NCI-H345 treated with DMSO at 0.1 percent for 48 hours (cell line): ENCODE measurements around the gene KRT71.
"Not testable (repeated sequence)": the region's sequence is repeated elsewhere in the genome, so short reads cannot be mapped to it uniquely, and the experiment has no call there.

Source experiments
- DNase-seq: peaks from one replicate; lab custom pipeline; 2025; ENCODE audit not compliant: unreplicated experiment; lab: John Stamatoyannopoulos, UW

The KRT71 gene

DNA sequence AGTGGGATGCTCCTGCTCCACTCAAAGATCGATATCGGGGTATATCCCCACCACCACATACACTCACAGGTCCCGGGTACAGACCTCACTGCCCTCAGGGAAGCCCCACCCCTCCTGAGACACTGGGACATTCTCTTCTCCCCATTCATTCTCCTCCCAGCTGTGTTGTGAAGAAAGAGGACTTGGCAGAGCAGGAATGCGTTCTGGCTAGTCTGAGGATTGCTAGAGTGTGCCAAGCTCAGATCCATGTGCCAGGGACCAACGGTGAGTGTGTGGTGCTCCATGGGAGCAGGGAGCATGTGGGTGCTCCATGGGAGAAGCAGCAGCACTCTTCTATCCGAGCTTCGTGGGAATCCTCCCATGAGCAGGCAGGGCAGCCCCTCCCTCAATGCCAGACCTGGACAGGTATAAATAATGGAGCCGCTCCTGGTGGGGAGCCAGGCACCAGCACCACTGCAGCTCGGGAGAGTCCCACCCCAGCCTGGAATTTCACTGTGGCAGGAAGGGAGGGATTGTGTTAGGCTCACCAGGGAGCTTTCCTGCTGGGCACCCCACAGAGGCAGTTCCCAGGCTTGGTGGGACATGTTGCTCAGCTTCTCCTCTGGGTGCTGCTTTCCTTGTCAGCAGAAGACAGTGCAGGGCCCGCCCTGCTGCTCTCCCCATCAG lies 30.5 kb downstream of the KRT71 start:
- DNase-seq, result no peak

DNA sequence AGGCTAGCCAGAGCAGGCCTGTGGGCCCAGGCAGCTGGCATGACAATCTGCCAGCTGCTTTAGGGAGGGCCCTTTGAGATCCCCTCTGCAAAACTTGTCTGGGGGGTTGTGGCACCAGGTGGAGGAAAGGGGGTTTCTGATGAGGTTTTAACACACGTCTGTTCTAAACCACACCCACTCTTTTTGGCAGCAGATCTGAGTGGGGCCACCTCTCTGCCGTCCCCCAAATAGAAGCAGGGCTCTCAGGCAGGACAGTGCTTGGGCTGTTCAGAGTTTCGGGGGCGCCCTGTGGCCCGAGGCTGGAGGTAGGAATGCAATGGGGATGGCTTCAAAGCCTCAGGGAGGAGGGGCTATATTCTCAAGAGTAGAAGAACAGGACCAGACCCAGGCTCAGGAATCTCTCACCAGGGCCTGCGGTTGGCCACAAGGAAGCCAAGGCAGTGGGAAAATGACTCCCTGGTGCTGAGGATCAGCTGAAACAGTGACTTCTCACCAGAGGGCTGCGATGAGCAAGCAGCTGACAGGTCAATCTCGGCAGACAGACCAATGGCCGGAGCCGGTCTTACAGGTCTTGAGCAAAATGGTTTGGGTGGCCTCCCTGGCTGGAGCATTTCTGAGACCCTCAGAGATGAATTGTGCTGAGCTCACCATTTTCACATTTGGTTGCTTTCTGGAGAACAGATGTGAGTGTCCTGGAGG lies 31.2 kb downstream of the KRT71 start:
- DNase-seq, result no peak

DNA sequence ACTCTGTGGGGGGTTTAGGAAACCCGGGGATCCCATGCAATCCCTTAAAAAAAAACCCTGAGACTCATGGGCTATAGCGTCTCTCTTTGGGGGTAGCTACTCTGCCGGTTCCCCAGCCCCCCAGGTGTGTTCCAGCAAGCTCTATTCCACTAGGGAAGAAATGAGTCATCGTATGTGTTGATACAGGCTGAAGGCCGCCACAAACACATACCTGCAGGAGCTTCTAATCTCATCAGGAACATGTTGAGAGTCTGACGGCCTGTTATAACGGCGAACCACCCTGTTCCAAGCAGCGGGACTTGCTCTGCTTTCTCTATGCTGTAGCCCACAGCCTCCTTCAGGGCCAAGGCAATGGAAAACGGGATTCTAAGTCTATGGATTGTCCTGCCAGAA lies 31.8 kb downstream of the KRT71 start:
- no peak for DNase-seq

DNA sequence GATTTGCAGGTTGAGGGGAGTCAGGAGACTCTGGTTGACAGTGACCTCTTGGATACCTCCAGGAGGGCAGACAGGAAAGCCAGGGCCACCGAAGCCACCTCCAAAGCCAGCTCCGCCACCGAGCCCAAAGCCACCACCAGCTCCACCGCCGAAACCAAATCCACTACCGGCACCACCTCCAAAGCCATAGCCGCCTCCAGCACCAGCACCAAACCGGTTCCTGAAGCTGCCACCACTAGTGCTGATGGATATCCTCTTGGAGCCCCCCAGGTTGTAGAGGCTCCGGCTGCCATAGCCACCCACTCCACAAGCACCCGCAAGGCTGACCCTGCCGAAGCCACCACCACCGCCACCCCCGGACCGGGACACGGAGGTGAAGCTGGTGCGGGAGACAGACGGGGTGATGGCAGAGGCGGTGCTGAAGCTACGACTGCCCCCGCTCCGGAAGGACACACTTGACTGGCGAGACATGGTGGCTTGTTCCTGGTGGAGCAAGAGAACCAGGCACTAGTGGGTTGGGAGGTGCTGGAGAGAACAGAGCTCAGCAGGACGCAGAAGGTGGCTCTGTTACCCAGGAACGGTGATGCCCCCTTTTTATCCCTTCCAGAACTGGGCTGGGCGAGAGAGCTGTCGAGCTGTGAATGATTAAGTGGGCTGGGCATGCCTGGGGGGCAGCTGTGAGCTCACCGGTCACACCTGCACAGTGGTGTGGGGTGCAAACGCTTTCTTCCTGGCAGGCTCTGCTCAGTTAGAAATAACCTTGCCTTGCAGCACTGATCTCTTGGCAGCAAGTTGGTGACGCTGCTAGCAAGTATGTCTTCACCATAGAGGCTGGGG lies 32.9 kb downstream of the KRT71 start, which contains the start of gene KRT5:
Gene KRT5, minus strand, starts transcription at position 569 of the 837 bp plus-strand sequence. Its CDS starts 98 bp downstream, at position 471.
- DNase-seq, result no peak

DNA sequence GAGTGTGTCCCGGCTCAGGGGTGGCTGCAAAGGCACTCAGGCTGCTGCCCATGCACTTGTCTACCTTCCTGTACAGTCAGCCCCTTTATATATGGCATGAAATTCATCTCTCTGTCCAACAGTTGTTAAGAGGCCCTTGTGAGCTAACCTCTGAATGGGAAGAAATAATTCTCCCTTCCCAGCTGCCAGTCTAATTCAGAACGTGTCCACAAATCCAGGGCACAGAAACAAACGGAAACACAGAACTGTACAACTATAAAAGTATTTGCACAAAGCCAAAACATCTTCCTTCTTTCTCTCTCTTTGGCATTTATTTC lies 33.6 kb downstream of the KRT71 start:
- DNase-seq, result no peak

DNA sequence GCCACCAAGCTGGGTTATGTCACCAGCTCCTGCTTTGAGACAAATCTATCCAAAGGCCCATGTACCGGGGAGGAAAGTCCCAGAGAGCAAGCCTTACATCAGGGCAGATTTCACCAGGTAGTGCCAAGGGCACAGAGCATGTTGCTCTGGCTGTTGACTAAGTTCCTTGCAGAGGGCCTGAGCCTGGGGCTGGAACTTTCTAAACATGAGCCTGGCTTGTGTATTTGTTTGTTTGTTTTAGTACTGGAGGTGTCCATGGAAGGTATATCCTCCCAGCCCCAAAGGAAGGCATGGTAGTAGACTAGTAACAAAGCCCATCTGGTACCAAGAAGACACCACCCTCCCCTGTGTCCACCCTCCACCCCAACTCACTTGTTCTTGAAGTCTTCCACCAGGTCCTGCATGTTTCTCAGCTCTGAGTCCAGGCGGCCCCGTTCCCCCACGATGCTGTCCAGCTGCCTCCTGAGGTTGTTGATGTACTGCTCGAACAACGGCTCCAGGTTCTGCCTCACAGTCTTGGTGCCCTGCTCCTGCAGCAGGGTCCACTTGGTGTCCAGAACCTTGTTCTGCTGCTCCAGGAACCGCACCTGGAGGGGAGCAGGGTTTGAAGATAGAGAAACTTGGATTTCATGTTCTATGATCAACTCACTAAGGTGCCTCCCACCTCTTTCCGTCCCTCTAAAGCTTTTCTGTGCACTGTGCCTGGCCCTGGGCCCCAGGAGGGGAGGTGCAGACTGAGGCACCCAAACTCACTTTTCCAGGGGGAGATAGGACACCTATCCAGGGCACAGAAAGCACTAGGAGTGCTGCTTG lies 34.2 kb downstream of the KRT71 start:
- DNase-seq, result no peak

DNA sequence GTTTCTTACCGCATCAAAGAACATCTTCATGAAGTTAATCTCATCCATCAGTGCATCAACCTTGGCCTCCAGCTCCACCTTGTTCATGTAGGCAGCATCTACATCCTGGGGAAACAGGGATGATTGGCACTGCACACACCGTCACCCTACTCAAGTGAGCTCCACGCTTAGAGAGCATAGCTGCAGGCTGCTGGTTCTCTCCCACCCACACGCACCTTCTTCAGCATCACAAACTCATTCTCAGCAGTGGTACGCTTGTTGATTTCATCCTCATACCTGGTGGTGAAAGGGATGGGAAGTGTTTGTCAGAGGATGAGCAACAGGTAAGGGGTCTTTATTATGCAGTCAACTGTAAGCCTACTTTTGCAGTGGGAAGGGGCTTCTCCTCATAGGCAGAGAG lies 35.1 kb downstream of the KRT71 start:
- no peak for DNase-seq

DNA sequence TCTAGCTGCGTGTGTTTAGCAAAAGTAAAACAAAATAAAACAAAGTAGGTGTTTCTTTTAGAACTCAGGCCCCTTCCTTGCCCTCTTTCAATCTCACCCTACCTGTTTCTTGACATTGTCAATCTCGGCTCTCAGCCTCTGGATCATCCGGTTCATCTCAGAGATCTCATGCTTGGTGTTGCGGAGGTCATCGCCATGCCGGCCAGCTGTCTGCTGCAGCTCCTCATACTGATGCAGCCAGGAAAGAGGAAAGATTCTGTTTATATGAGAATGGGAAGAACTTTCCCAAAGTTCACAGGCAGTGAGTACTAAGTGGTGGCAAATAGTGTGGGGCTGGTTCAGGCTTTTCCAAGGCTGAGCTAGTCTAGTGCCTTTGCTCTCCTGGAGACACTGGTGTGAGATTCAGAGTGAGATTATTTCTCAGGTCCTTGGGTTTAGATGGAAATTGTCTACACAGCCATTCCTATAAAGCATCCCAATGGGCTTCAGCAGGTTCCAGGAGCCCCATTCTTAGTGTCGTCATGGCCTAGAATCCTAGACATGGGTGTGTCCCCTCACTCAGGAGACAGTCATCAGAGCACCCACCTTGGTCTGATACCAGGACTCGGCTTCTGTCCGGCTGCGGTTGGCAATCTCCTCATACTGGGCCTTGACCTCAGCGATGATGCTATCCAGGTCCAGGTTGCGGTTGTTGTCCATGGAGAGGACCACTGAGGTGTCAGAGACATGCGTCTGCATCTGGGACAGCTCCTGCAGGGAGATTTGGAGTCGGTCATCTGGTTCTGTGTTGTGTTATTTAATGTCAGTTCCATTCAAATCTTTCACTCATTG lies 35.7 kb downstream of the KRT71 start:
- no peak for DNase-seq

DNA sequence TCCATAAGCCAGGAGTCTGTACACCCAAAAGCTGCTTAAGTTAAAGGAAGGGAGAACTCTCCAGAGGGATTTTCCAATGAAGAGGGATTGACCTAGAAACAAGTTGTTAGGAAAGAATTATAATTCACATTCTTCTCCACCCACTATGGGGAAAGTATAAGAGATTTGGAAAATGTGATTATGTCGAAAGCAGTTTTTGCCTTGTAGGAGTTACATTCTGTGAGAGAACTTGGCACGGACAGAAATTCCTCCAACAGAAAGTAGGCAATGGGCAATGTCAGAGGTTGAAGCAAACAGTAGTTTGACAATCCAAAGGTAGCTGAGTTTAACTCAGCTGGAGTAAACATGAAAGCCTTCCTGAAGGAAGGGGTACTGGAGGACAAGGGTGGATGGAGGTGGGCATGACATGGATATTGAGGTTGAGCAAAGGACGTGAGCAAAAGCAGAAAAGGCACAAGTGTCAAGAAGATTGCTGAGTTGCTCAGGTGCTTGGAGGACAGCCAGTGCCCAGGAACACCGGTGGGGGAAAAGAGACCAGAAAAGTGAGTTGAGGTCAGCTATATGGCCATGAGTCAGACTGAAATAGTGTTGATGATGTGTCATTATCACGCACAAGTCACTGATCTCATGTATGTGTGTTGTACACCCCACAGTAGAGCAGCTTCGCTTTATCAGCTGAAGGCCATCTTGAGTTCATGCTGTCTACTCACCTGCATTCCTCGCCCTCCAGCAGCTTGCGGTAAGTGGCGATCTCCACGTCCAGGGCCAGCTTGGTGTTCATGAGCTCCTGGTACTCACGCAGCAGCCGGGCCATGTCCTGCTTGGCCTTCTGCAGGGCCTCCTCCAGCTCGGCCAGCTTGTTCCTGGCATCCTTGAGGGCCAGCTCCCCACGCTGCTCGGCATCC lies 36.8 kb downstream of the KRT71 start:
- DNase-seq, result no peak

DNA sequence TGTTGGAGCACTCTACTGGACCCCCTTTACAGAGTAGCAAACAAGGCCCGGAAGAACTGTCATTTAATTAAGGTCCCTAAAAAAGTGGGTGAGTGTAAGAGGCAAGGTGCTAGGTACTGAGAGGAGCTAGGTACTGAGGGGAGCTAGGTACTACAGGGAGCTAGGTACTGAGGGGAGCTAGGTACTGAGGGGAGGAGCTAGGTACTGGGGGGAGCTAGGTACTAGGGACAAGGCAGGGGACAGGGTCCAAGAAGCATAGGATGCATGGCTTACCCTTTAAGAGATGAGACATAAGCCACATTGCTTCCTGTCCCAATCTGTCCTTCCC lies 37.7 kb downstream of the KRT71 start:
- no peak for DNase-seq

DNA sequence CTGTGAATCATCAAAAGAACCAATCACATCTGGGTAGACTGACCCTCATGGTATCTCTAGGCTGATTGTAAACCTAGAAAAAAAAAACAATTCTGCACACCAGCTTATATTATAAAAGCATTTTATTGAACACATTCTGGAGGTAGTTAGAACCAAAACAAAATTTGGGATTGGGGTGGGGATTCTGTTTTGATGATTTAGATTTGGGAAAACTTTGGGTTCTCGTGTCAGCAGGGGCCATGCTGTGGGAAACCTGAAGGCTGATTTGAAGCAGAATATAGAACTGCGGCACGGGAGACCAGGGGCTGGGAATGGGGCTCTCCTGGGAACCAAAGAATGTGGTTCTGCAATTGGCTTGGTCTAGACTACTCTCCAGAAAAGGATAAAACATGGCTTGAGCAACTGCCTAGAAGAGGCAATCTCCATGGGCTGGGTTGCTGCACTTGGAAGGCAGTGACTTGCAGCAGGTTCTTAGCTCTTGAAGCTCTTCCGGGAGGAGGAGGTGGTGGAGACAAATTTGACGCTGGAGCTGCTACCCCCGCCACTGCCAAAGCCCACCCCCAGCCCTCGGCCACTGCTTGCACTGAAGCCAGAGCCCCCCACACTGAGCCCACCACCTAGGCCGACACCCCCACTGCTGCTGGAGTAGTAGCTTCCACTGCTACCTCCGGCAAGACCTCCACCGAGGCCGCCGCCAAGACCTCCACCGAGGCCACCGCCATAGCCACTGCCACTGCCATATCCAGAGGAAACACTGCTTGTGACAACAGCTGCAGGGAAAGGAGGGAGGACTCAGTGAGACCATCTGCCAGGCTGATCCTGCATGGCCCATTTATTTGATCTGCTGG lies 38.2 kb downstream of the KRT71 start:
- DNase-seq, result no peak

DNA sequence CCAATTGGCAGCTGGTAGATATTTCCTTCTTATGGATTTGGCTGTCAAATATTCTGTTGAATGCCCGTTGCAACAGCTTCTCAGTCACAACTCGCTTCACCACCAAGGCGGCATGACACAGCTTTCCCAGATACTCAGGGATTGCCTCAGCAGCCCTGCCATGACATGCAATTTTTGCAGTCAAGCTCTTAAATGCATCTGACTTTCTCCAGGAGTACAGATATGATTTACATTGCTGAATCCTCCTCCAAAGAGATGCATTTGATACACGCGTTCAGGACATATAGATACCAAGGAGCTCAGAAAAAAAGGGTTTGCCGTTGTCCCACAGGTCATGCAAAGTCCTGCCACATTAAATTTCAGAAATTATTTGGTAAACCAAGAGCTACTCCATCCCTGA lies 39.2 kb downstream of the KRT71 start:
- no peak for DNase-seq

DNA sequence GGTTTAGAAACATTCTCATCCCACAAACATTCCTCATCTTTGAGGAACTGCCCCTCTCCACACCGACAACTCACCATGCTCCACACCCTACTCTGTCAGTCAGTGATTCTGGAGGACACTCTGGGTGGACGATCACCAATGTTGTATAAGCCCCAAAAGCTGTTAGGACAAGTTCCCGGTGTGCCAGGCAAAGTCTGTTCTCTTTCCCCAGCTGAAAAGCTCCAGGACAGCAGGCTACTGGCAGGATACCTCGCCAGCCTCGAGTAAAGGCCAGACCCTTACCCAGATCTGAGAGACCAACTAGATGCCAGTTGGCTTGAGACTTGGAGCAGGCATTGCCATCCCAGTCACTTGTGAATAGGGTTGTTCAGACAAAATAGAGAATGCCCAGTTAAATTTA lies 44.7 kb downstream of the KRT71 start:
- no peak for DNase-seq

DNA sequence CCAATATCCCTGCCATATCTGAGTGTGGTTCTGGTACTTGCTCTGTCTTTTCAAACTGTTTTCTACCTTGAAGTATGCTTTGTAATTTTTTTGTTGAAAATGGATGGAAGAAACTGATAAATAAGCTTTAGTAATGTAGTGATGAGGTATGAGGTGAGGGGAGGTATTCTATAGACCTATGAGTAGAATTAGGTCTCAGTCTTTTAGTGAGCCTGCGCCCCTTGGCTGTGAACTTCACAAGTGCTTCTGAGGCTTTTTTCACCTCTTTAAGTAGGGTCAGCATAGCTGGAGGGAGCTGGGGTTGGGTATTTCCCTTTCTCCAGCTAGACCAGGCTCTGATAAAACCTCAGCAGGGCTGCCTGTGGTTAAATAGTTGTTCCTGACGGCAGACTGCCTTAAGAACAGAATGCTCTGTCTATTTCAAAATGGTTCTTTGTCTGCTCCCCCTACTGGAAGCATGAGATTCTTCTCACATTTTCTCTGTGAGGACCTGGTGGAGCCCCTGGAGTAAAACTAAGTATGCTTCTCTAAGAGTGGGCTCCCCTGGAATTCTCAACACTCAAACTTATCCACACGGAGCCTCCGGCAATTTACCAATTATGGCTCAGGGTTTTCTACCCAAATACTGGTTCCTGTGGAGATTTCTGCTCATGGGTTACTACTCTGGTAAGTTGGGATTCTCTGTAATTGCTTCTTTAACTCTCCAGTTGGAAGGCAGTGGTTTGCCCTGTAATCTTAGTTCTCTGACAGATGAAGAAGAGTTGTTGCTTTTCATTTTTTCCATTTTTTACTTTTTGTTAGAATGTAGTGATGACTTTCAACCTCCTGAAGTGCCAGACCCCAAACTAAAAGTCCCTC lies 45.9 kb downstream of the KRT71 start:
- DNase-seq, result peak; percentile 43

DNA sequence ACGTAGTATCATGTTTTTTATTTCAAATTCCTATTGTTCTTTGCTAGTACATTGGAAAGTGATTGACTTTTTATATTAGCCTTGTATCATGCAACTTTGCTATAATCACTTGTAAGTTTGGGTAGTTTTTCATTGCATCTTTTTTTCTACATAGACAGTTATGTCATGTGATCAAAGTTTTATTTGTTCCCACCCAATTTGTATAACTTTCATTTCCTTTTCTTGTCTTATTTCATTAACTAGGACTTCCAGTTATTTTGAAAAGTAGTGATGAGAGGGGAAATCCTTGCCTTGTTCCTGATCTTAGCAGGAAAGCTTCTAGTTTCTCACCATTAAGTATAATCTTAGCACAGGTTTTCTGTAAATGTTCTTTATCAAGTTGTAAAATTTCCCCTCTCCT lies 50.1 kb downstream of the KRT71 start:
- no peak for DNase-seq

DNA sequence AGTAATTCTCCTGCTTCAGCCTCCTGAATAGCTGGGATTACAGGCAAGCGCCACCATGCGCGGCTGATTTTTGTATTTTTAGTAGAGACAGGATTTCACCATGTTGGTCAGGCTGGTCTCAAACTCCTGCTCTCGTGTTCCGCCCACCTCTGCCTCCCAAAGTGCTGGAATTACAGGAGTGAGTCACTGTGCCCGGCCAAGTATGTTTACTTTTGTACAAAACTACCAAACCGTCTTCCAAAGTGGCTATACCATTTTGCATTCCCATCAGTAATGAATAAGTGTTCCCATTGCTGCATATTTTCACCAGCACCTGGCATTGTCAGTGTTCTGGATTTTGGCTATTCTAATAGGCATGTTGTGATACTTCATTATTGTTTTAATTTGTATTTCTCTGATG lies 51.5 kb downstream of the KRT71 start:
- DNase-seq, result no peak

DNA sequence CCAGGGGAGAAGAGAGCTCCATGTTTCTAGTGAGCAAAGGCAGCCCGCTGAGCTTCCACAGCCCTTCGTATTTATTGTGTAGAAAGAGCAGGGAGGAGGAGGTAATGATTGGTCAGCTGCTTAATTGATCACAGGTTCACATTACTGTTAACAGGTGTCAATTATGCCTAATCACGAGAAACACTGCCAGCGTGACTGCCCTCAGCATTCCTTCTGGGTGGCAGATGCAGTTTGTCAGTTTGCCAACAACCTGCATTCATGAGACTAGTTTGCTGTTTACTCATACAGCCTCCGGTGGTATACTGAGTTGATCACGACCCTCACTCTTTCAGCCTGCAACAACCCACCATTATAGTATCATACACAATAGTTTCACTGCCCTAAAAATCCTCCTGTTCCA lies 52.4 kb downstream of the KRT71 start:
- DNase-seq, result not testable (repeated sequence)
